Epidermal melanocyte (primary cell): ENCODE measurements around the gene FBXW7.

Experiments
- DNase-seq: peaks from one replicate; pipeline ENCODE4 v3.0.0; 2011; ENCODE audit warnings: low spot score; ENCODE audit not compliant: insufficient read length

Gene FBXW7

DNA sequence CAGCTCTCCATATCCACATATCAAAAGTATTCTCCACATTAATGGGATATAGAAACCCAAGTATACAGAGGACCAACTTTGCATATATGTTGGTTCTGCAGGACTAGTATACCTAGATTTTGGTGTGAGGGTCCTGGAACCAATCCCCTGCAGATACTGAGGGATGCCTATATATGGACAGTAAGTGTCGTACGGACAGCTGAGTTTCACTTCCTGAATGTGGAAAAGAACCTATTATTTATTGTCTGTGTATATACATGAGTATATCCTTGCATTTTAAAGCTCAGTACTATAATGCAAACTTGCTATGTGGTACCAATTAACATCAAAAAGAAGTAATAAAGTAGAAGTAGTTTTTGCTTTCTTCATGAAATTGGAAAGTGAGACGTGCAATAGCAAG is 101.9 kb downstream of the FBXW7 start:
- DNase-seq = no peak

GRCh38 chr4:152431784-152432183 is 104.1 kb downstream of the FBXW7 start:
- no peak for DNase-seq

DNA sequence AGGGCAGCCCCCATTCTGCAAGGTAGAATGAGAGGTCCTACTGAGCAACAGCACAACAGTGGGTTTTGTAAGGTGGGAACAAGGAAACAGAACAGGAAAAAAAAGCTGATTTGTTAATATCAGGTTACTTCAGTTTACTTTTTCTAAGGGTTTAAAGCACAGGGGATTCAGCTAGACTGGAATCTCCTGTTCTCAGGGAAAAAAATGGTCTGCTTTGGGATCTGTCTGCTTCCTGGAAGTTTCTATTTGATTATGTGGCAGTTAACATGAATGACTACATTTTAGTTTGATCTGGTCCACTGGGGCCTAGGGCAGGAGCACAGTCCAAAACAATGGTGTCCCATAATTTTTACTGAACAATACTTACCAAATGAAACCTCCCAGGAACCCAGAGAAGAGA is 104.6 kb downstream of the FBXW7 start:
- DNase-seq = no peak

GRCh38 chr4:152430507-152430906 is 105.4 kb downstream of the FBXW7 start:
- no peak for DNase-seq

DNA sequence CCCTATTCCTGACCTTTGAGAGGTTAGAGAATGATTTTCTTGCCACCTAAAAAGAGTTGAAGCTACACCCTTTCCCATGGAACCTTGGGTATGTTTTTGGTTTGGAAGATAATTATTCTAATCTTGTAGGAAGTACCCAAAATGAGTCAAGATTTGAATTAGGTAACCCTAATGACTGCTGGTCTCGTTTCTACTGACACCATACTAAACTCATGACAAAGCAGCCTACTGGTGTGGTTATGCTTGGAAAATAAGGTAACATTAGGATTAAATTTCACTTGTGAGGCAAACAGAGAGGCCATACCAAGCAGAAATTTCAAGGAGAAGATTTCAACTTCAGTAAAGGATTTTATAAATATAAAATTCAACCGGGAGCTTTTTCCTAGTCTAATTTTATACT is 107.9 kb downstream of the FBXW7 start:
- no peak for DNase-seq

DNA sequence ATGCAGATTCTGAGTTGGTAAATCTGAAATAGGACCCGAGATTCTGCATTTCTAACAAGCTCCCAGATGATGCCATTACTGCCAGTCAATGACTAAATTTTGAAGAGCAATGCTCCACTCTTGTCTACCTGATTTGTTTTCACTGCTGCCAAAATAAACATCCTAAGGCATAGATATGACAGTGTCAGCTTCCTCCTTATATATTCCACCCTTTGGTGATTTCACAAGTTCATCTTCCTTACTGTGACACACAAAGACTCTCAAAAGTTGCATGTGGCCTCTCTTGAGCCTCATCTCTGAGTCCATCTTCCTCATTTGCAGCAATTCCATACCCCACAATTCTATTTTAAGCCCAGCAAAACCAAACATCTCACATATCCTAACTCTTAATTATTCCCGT is 110.9 kb downstream of the FBXW7 start:
- DNase-seq = no peak

GRCh38 chr4:152424396-152424795 is 111.5 kb downstream of the FBXW7 start:
- DNase-seq = no peak

DNA sequence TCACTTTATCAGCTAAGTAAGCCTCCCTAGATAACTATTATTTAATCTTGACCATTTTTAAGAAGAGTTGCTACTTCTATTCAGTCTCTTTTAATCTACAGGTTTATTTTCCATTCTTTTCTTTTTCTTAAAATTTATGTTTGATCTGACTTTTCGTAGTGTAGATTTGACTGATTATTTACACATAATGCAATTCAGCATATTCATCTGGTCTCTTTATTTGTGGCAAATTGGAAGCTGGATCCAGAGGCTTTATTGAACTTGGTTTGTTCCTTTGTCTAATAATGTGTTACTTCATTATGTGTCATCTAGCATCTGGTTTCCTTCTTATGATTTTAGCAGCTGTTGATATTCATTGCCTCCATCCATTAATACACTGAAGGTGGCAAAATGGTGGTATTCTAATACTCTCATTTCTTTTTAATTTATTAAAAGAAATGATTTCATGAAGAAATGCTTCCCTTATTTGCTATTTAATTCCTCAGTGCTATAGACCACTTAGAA is 113.0 kb downstream of the FBXW7 start:
- no peak for DNase-seq

- no peak for DNase-seq
Measured at GRCh38 chr4:152421576-152421975, 114.3 kb downstream of the FBXW7 start.

DNA sequence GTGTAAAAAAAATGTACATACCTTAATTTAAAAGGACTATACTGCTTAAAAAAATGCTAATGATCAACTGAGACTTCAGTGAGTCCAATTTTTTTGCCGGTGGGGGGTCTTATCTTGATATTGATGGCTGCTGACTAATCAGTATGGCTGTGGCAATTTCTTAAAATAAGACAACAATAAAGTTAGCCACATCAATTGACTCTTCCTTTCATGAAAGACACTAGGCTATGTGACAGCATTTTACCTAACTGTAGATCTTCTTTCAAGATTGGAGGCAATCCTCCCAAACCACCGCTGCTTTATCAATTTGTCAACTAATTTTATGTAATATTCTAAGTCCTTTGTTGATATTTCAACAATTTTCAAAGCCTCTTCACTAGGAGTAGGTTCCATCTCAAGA is 116.1 kb downstream of the FBXW7 start:
- DNase-seq = no peak

- DNase-seq = no peak
Measured at GRCh38 chr4:152417673-152418072, 118.2 kb downstream of the FBXW7 start.

DNA sequence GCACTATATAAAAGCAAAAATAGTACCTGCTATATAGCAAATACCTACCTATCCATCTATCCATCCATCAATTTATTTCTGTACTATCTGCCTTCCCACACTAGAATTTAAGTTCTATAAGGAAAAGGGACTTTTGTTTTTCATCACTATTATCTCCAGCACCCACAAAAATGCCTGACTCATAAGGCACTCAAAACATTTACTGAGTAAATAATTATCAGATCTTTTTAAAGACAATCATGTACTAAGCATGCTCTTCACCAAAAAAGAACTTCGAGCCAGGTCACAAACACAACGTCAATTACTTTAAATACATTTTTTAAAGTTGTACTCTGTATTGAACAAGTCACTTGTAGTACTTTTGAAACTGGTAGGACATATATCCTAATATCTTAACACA is 119.9 kb downstream of the FBXW7 start:
- no peak for DNase-seq

DNA sequence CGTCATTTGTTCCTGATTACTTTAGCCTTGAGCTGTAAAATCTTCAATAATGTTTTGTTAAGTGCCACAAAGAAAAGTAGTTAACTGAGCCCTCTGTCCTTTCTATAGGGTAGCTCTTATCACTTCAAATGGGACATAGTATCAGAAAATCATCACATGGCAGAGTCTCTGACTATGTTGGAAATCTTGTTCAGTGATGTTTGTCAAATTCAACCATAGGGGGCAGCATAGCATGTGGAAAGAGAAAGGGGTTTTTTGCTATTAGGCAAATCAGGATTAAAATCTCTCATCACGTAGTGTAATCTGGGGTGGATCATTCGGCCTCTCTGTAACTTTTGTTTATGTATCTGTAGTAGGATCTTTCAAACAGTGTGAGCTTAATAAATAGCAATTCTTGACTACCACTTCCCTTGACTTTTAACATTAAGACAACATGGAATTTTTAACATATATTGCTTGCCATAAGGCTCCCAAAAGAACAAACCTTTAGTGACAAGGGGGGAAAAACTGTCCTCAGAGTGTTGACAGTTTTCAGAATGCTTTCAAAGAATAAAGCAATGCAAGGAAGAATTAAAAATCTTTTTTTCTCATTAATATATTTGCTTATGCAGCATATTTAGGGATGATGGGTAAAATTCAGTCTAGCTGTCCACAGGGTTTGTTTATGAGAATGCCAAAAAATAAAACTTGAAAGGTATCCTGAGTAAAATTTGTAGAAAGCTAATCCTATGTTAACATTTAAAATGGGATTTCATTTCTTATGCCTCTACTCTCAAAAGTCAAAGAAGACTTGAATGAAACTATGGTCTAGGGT is 127.2 kb downstream of the FBXW7 start:
- no peak for DNase-seq

DNA sequence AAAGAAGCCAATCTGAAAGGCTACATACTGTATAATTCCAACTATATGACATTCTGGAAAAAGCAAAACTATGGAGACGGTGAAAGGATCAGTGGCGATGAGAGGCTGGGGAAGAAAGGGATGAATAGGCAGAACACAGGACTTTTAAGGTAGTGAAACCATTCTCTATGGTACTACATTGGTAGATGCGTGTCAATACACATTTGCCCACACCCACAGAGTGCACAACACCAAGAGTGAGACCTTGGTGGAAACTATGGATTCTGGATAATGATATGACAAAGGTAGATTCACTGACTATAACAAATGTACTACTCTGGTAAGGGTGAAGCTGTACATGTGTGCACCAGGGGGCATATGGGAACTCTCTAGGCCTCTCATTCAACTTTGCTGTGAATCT is 134.5 kb downstream of the FBXW7 start:
- DNase-seq = no peak

DNA sequence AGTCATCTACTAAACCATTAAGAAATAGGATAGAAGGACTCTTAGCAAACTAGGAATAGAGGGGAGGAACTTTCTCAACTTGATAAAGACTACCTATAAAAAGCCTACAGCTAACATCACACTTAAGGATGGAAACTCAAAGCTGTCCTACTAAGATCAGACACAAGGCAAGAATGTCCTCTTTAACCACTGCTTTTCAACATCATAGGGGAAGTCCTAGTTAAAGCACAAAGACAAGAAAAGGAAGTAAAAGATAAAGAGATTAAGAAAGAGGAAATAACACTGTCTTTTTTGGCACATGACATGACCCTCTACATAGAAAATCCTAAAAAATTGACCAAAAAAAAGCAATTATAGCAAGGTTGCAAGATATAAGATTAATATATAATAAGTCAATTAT is 136.6 kb downstream of the FBXW7 start:
- no peak for DNase-seq

- DNase-seq = no peak
Measured at GRCh38 chr4:152398060-152398459, 137.8 kb downstream of the FBXW7 start.

DNA sequence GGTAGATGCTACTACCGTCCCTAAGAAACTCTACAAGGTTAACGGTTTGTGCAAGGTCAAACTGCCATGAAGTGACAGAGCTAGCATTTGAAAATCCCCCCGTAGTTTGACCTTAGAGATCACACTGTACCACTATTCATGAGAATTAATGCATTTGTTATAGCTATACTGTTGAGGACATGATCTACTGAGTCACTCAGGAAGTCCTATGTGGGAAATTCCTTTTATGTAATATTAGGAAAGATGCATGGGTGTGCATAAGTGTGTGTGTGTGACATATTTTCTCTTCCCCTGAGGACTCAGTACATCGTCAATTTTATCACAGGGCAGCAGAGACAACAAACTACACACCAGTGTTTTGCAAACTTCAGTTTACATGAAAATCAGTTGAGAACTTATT is 141.1 kb downstream of the FBXW7 start:
- DNase-seq = no peak

DNA sequence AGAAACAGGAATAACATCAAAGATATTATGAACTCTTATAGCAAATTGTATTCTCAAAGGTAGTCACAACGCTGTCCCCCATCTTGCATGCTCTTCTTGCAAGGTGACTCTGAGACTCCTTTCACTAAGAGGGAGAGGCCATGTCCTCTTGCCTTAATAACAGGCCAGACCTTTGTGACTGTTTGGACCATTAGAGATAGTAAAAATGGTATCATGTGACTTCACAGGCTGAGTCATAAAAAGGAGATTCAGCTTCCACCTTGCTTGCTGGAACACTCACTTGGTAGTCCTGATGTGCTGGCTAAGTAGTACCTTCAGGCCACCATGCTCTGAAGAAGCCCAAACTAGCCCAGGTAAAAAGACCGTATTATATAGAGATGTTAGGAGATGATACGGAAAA is 143.8 kb downstream of the FBXW7 start:
- DNase-seq = no peak

DNA sequence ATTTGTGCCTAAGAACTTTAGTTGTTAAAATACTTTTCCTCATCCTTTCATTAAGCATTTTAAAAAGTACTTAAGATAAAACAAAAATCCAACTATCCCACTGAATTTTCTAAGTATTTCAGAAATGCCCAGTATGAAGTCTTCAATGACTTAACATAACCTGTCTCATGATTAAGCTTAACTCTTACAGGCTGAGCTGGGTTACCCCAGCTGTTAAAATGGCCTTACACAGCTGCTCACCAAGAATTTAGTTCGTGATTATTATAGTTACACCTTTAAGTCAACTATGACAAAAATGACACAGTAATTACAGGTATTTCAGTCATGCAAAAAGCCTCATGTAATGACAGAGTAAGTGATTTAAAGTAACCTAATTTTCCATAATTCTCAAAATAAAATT is 145.7 kb downstream of the FBXW7 start:
- no peak for DNase-seq

- DNase-seq = no peak
Measured at GRCh38 chr4:152389359-152389758, 146.5 kb downstream of the FBXW7 start.

GRCh38 chr4:152385551-152385950 is 150.3 kb downstream of the FBXW7 start:
- no peak for DNase-seq

- no peak for DNase-seq
Measured at GRCh38 chr4:152382057-152382785, 153.7 kb downstream of the FBXW7 start.

GRCh38 chr4:152380919-152381318 is 155.0 kb downstream of the FBXW7 start:
- no peak for DNase-seq
